Inflammatory macrophage (primary cell): ENCODE results near the gene CAVIN4.

Source experiments
- DNase-seq, 2 donors: peaks; one replicate each; pipeline ENCODE4 v3.0.0-alpha.2; 2020 to 2022

CAVIN4 gene

GRCh38 chr9:100591139-100591538 is 13.3 kb downstream of the CAVIN4 start:
- DNase-seq: no peak

- DNase-seq: no peak
Observed at GRCh38 chr9:100591639-100592412, 13.9 kb downstream of the CAVIN4 start.

- peak; percentile 55 to 64 for DNase-seq
Observed at GRCh38 chr9:100595391-100596199, 17.7 kb downstream of the CAVIN4 start.

GRCh38 chr9:100597236-100597635 is 19.4 kb downstream of the CAVIN4 start:
- no peak for DNase-seq

- DNase-seq: peak; percentile 73 to 85
Observed at GRCh38 chr9:100598641-100599145, 20.8 kb downstream of the CAVIN4 start.

GRCh38 chr9:100600521-100601079 is 22.7 kb downstream of the CAVIN4 start:
- no peak for DNase-seq

- peak; percentile 53 to 58 for DNase-seq
Observed at GRCh38 chr9:100601216-100601615, 23.3 kb downstream of the CAVIN4 start.

- DNase-seq: peak; percentile 11 to 13
Observed at GRCh38 chr9:100602342-100602801, 24.5 kb downstream of the CAVIN4 start.

- DNase-seq: no peak
Observed at GRCh38 chr9:100605405-100605804, 27.5 kb downstream of the CAVIN4 start.

GRCh38 chr9:100619194-100619593 is 41.3 kb downstream of the CAVIN4 start:
- DNase-seq: no peak

GRCh38 chr9:100619665-100620064 is 41.8 kb downstream of the CAVIN4 start:
- DNase-seq: no peak

GRCh38 chr9:100623969-100624368 is 46.1 kb downstream of the CAVIN4 start:
- no peak for DNase-seq

GRCh38 chr9:100626949-100627348 is 49.1 kb downstream of the CAVIN4 start:
- DNase-seq: no peak

- DNase-seq: no peak
Observed at GRCh38 chr9:100637787-100638186, 59.9 kb downstream of the CAVIN4 start.
